ENCODE results near the gene BMAL2.

Gene BMAL2

DNA sequence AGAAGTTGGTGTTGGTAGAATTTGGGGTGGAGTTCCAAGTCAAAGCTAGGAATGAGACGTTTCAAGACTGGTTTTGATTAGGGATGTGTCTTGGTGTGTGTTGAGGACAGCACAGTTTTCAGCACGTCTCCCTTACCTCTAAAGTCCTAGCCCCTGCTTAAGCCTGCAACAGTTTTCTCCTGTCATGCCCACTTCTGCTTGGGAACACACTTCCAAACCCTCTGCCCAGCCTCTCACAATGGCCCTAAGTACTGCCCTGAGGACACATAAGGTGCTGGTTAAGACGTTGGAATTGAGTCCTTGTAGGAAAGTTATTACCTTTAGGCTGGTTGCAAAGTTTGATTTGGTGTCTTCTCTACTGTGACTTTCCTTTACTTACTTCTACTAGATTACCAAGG, 710 bp upstream of the BMAL2 start:
- Histone ChIP-seq H3K27ac (replicated peaks) (no peak overlapping the region), H3K27me3 (ENCODE audit: insufficient read depth, poor library complexity, severe bottlenecking) (no peaks in the 10 kb centered on the region), H3K4me3 (replicated peaks; ENCODE audit: insufficient read depth, low read length) (no peak overlapping the region)
- no peak for DNase-seq (ENCODE audit: low read depth in 1 of 2, low spot score in 1 of 2)
- TF ChIP-seq, protein P1, sequence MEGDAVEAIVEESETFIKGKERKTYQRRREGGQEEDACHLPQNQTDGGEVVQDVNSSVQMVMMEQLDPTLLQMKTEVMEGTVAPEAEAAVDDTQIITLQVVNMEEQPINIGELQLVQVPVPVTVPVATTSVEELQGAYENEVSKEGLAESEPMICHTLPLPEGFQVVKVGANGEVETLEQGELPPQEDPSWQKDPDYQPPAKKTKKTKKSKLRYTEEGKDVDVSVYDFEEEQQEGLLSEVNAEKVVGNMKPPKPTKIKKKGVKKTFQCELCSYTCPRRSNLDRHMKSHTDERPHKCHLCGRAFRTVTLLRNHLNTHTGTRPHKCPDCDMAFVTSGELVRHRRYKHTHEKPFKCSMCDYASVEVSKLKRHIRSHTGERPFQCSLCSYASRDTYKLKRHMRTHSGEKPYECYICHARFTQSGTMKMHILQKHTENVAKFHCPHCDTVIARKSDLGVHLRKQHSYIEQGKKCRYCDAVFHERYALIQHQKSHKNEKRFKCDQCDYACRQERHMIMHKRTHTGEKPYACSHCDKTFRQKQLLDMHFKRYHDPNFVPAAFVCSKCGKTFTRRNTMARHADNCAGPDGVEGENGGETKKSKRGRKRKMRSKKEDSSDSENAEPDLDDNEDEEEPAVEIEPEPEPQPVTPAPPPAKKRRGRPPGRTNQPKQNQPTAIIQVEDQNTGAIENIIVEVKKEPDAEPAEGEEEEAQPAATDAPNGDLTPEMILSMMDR (IDR thresholded peaks at IDR 0.05; ENCODE audit: insufficient read depth, low read length) = no peak
- TF ChIP-seq, protein P2, sequence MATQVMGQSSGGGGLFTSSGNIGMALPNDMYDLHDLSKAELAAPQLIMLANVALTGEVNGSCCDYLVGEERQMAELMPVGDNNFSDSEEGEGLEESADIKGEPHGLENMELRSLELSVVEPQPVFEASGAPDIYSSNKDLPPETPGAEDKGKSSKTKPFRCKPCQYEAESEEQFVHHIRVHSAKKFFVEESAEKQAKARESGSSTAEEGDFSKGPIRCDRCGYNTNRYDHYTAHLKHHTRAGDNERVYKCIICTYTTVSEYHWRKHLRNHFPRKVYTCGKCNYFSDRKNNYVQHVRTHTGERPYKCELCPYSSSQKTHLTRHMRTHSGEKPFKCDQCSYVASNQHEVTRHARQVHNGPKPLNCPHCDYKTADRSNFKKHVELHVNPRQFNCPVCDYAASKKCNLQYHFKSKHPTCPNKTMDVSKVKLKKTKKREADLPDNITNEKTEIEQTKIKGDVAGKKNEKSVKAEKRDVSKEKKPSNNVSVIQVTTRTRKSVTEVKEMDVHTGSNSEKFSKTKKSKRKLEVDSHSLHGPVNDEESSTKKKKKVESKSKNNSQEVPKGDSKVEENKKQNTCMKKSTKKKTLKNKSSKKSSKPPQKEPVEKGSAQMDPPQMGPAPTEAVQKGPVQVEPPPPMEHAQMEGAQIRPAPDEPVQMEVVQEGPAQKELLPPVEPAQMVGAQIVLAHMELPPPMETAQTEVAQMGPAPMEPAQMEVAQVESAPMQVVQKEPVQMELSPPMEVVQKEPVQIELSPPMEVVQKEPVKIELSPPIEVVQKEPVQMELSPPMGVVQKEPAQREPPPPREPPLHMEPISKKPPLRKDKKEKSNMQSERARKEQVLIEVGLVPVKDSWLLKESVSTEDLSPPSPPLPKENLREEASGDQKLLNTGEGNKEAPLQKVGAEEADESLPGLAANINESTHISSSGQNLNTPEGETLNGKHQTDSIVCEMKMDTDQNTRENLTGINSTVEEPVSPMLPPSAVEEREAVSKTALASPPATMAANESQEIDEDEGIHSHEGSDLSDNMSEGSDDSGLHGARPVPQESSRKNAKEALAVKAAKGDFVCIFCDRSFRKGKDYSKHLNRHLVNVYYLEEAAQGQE (IDR thresholded peaks at IDR 0.05; ENCODE audit: insufficient replicate concordance, low read depth) = no peak
- TF ChIP-seq POLR2AphosphoS5 (IDR thresholded peaks at IDR 0.05; ENCODE audit: low read depth) (no peak), SPI1 (IDR thresholded peaks at IDR 0.05; ENCODE audit: borderline replicate concordance, low read depth) (no peak), GABPA (IDR thresholded peaks at IDR 0.05; ENCODE audit: low read depth) (no peak)

GRCh38 chr12:27332407-27332713, 276 bp upstream of the BMAL2 start:
- TF ChIP-seq GABPA (IDR thresholded peaks at IDR 0.05; ENCODE audit: low read depth) (no peak), SPI1 (IDR thresholded peaks at IDR 0.05; ENCODE audit: borderline replicate concordance, low read depth) (no peak), POLR2AphosphoS5 (IDR thresholded peaks at IDR 0.05; ENCODE audit: low read depth) (no peak)
- TF ChIP-seq, protein P1 (IDR thresholded peaks at IDR 0.05; ENCODE audit: insufficient read depth, low read length) = no peak
- TF ChIP-seq, protein P2 (IDR thresholded peaks at IDR 0.05; ENCODE audit: insufficient replicate concordance, low read depth) = no peak
- peak overlapping the region; percentile 71 for H3K4me3 ChIP-seq (replicated peaks; ENCODE audit: insufficient read depth, low read length)
- no peak for DNase-seq (ENCODE audit: low read depth in 1 of 2, low spot score in 1 of 2)
- H3K27me3 ChIP-seq (ENCODE audit: insufficient read depth, poor library complexity, severe bottlenecking) = no peaks in the 10 kb centered on the region
- no peak overlapping the region for H3K27ac ChIP-seq (replicated peaks)

DNA sequence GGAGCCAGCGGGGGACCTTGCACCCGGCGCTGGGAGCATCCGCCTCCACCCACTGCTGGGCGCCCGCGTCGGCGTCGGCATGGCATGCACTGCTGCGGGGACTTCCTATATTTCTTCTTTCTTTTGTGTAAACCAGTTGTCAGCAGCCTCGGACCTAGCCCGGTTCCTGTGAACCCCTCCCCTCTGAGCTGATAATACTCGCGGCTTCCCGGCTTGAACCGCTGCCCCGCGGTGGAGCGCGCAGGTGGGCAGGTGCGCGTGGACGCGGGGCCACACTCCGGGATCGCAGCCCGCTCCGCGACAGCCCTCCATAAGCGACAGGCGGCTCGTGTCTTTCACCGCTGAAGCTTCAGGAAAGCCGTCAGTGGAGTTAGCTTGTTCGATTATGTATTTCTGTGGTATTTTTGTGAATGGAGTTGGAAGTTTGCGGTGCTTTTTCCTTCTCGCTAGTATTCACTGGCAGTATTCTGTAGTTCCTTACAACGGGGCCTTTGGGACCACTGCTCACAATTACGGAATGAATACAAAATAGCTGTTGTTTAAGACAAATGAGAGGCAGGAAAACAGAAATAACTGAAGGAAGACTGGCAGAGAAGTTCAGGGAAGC, 870 bp downstream of the BMAL2 start:
- H3K27me3 ChIP-seq (ENCODE audit: insufficient read depth, poor library complexity, severe bottlenecking) = no peaks in the 10 kb centered on the region
- peak overlapping the region; percentile 50 for H3K27ac ChIP-seq (replicated peaks)
- H3K4me3 ChIP-seq (replicated peaks; ENCODE audit: insufficient read depth, low read length) = peak overlapping the region; percentile 71
- peak; percentile 12 to 79 for DNase-seq (ENCODE audit: low read depth in 1 of 2, low spot score in 1 of 2)
- TF ChIP-seq GABPA (IDR thresholded peaks at IDR 0.05; ENCODE audit: low read depth) = no peak
- peak; percentile 65; the same call in 1 of the 2 replicates for TF ChIP-seq SPI1 (IDR thresholded peaks at IDR 0.05; ENCODE audit: borderline replicate concordance, low read depth)

- TF ChIP-seq GABPA (IDR thresholded peaks at IDR 0.05; ENCODE audit: low read depth) (no peak), SPI1 (IDR thresholded peaks at IDR 0.05; ENCODE audit: borderline replicate concordance, low read depth) (no peak)
- TF ChIP-seq, protein P2 (IDR thresholded peaks at IDR 0.05; ENCODE audit: insufficient replicate concordance, low read depth) = no peak
- H3K4me3 ChIP-seq (replicated peaks; ENCODE audit: insufficient read depth, low read length) = peak overlapping the region; percentile 71
- H3K27ac ChIP-seq (replicated peaks) = peak overlapping the region; percentile 50; the same call in 1 of the 2 replicates
Observed at GRCh38 chr12:27334042-27334720, 1.5 kb downstream of the BMAL2 start.

More at GRCh38 chr12:27334042-27334720, 1.5 kb downstream of the BMAL2 start:
- DNase-seq (ENCODE audit: low read depth in 1 of 2, low spot score in 1 of 2) = no peak
- H3K27me3 ChIP-seq (ENCODE audit: insufficient read depth, poor library complexity, severe bottlenecking) = no peaks in the 10 kb centered on the region
